SK-N-SH (cell line): Measurements from ENCODE around the gene KIF2A. TPM values are rescaled to one million over a fixed set of nuclear protein-coding genes. Genes with fewer than 3 reads are reported as not detected.
"Not testable (repeated sequence)": the region's sequence is repeated elsewhere in the genome, so short reads cannot be mapped to it uniquely, and the experiment has no call there.

Source experiments
- CTCF ChIA-PET: fragments of 300-600, 350-600 bp; formaldehyde crosslinking; extraction: SDS; loops from one replicate; lab custom pipeline; 2021; lab: Yijun Ruan, JAX
- POLR2A ChIA-PET: fragments of 350-600 bp; sonication (Branson Sonifier 250); formaldehyde crosslinking; extraction: SDS; loops from one replicate; lab custom pipeline; 2020; ENCODE audit warnings: antibody characterized with exemption, inconsistent platforms; lab: Yijun Ruan, JAX
- DNase-seq: peaks from one replicate; pipeline ENCODE4 v3.0.0; 2012
- H2AFZ ChIP-seq: fragments of 200-600 bp; sonication (generic); 2 replicates; pipeline ENCODE4 v1.8.1; 2016; ENCODE audit warnings: antibody characterized with exemption, mild to moderate bottlenecking, low read depth
- H3F3A ChIP-seq: fragments of 200-600 bp; sonication (generic); replicated peaks from 2 replicates; pipeline ENCODE3; 2016; ENCODE audit warnings: antibody characterized with exemption, mild to moderate bottlenecking; ENCODE audit not compliant: insufficient read depth
- H3K27ac ChIP-seq, 2 experiments: fragments of 200-500 bp in 1 of 2; fragments of 200-600 bp in 1 of 2; sonication (Bioruptor generic) in 1 of 2; sonication (generic), shearing (Covaris generic) in 1 of 2; 2 replicates each; pipeline versions ENCODE4 v1.5.1 to v1.6.1; 2014 to 2016; ENCODE audit warnings: low read depth in 2 of 2, inconsistent platforms in 1 of 2, low read length in 1 of 2, mild to moderate bottlenecking in 1 of 2, mixed read lengths in 1 of 2
- H3K27me3 ChIP-seq: fragments of 200-600 bp; sonication (generic), shearing (Covaris generic); 2 replicates; pipeline ENCODE4 v1.6.1; 2016; ENCODE audit warnings: mixed run types; ENCODE audit not compliant: insufficient read depth
- H3K36me3 ChIP-seq, 2 experiments: fragments of 200-500 bp in 1 of 2; fragments of 200-600 bp in 1 of 2; sonication (Bioruptor generic) in 1 of 2; sonication (generic) in 1 of 2; replicated peaks in 1 of 2; 2 replicates each; pipeline versions ENCODE3 to v1.5.1; 2014 to 2016; ENCODE audit warnings: low read length in 1 of 2, mild to moderate bottlenecking in 1 of 2; ENCODE audit not compliant: insufficient read depth in 2 of 2, control insufficient read depth in 1 of 2
- H3K4me1 ChIP-seq, 2 experiments: fragments of 200-500 bp in 1 of 2; fragments of 200-600 bp in 1 of 2; sonication (Bioruptor generic) in 1 of 2; sonication (generic), shearing (Covaris generic) in 1 of 2; 2 replicates each; pipeline versions ENCODE4 v1.5.1 to v1.6.1; 2014 to 2016; ENCODE audit warnings: low read depth in 1 of 2, low read length in 1 of 2, mixed run types in 1 of 2; ENCODE audit not compliant: insufficient read depth in 2 of 2, control insufficient read depth in 1 of 2
- H3K4me2 ChIP-seq: fragments of 200-600 bp; sonication (generic), shearing (Covaris generic); 2 replicates; pipeline ENCODE4 v1.6.1; 2017; ENCODE audit warnings: mixed run types
- H3K4me3 ChIP-seq, 2 experiments: fragments of 200-500 bp in 1 of 2; fragments of 200-600 bp in 1 of 2; sonication (Bioruptor generic) in 1 of 2; sonication (generic), shearing (Covaris generic) in 1 of 2; 2 replicates each; pipeline versions ENCODE4 v1.5.1 to v1.8.1; 2014 to 2016; ENCODE audit warnings: low read depth in 2 of 2, inconsistent platforms in 1 of 2, low read length in 1 of 2, mild to moderate bottlenecking in 1 of 2, mixed read lengths in 1 of 2, moderate library complexity in 1 of 2
- H3K79me2 ChIP-seq: fragments of 200-600 bp; sonication (generic); 2 replicates; pipeline ENCODE4 v1.8.1; 2017; ENCODE audit warnings: mild to moderate bottlenecking; ENCODE audit not compliant: insufficient read depth
- H3K9ac ChIP-seq: fragments of 200-600 bp; sonication (generic); 2 replicates; pipeline ENCODE4 v1.6.1; 2017; ENCODE audit warnings: mixed run types
- H3K9me2 ChIP-seq: fragments of 200-600 bp; sonication (generic); 2 replicates; pipeline ENCODE4 v1.6.1; 2017; ENCODE audit warnings: mixed run types
- H3K9me3 ChIP-seq: fragments of 200-600 bp; sonication (generic); 2 replicates; pipeline ENCODE4 v1.6.1; 2017; ENCODE audit warnings: mixed run types, mild to moderate bottlenecking, moderate library complexity
- H4K20me1 ChIP-seq: fragments of 200-600 bp; sonication (generic); 2 replicates; pipeline ENCODE4 v1.6.1; 2017; ENCODE audit warnings: mild to moderate bottlenecking, mixed run types; ENCODE audit not compliant: insufficient read depth
- CHD2 ChIP-seq: fragments of 150-350 bp; IDR thresholded peaks from 2 replicates; pipeline ENCODE4 v1.6.1; 2018; ENCODE audit warnings: low read length; ENCODE audit not compliant: partially characterized antibody
- ELF1 ChIP-seq: IDR thresholded peaks from 2 replicates; pipeline ENCODE4 v1.4.0; 2012
- EP300 ChIP-seq, 2 experiments: IDR thresholded peaks; 2 replicates each; pipeline versions ENCODE4 v1.4.0 to v1.6.1; 2012; ENCODE audit warnings: borderline replicate concordance in 1 of 2, low read depth in 1 of 2, low read length in 1 of 2
- FOXM1 ChIP-seq: IDR thresholded peaks from 2 replicates; pipeline ENCODE4 v1.4.0; 2012; ENCODE audit warnings: low read depth, mild to moderate bottlenecking
- MEF2A ChIP-seq: IDR thresholded peaks from 2 replicates; pipeline ENCODE4 v1.4.0; 2012; ENCODE audit warnings: low read depth, borderline replicate concordance
- RFX5 ChIP-seq: IDR thresholded peaks from 2 replicates; pipeline ENCODE4 v1.6.1; 2012; ENCODE audit warnings: mild to moderate bottlenecking, improper control_type of control experiment, low read length
- SMC3 ChIP-seq: IDR thresholded peaks from 2 replicates; pipeline ENCODE4 v1.6.1; 2012; ENCODE audit warnings: low read depth, low read length, improper control_type of control experiment
- TCF12 ChIP-seq: IDR thresholded peaks from 2 replicates; pipeline ENCODE4 v1.4.0; 2012
- WGBS: methylation state at CpG from one replicate; pipeline ENCODE4 v1.1.6; 2017; ENCODE audit warnings: low lambda C conversion rate; 5-methylcytosine and 5-hydroxymethylcytosine counted together
- polyA plus RNA-seq, 3 experiments: library from polyadenylated mRNA; depleted of rRNA; stranded (reverse); fragments of >200 nt; gene quantifications; 2 replicates each; pipeline ENCODE4 v1.2.3, GENCODE V29; 2012
- TF ChIP-seq, protein P1 (sequence below): fragments of 150-350 bp; IDR thresholded peaks from 2 replicates; pipeline ENCODE4 v1.6.1; 2017; ENCODE audit warnings: antibody characterized with exemption, low read length, low read depth, borderline replicate concordance
- TF ChIP-seq, protein P2 (sequence below): fragments of 200-600 bp; sonication (generic); IDR thresholded peaks from 2 replicates; pipeline ENCODE4 v1.6.1; 2017; ENCODE audit warnings: antibody characterized with exemption, mild to moderate bottlenecking, moderate library complexity
- TF ChIP-seq, protein P3 (sequence below): IDR thresholded peaks from 2 replicates; pipeline ENCODE4; 2012
- TF ChIP-seq, protein P4 (sequence below): IDR thresholded peaks from 2 replicates; pipeline ENCODE4 v1.4.0; 2012; ENCODE audit warnings: low read depth, borderline replicate concordance
- TF ChIP-seq, protein P5 (sequence below): IDR thresholded peaks from 2 replicates; pipeline ENCODE4 v1.4.0; 2012; ENCODE audit warnings: low read depth

KIF2A gene
- polyA plus RNA-seq, 1 of the 3 experiments (the other 2 are of a cell fraction): 14.3 TPM

DNA sequence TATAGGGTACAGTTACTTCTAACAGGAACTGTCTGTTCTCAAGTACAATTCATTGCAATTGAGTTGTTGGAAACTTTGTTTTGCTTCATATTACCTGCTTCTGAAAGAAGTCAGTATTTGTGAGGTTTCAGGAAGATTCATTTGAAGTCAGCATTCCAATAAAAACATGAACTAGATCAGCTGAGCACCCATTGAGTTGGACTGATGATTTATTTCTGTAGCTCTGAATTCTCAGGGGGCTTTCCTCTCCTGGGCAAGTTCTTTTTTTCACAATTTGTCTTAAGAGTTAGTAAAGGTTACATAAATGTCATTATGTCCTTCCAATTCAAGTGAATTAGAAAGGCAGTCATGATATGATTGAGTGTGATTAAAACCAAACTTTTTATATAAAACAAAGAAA is 16.2 kb upstream of the KIF2A start (continued):
- TF ChIP-seq, protein P1, sequence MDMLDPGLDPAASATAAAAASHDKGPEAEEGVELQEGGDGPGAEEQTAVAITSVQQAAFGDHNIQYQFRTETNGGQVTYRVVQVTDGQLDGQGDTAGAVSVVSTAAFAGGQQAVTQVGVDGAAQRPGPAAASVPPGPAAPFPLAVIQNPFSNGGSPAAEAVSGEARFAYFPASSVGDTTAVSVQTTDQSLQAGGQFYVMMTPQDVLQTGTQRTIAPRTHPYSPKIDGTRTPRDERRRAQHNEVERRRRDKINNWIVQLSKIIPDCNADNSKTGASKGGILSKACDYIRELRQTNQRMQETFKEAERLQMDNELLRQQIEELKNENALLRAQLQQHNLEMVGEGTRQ: no peak

DNA sequence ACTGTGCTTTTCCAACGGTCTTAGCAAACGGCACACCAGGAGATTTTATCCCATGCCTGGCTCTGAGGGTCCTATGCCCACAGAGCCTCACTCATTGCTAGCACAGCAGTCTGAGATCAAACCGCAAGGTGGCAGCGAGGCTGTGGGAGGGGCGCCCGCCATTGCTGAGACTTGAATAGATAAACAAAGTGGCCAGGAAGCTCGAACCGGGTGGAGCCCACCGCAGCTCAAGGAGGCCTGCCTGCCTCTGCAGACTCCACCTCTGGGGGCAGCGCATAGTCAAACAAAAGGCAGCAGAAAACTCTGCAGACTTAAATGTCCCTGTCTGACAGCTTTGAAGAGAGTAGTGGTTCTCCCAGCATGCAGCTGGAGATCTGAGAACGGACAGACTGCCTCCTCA is 14.2 kb upstream of the KIF2A start:
- DNase-seq, H3F3A ChIP-seq, H3K9ac ChIP-seq, H3K4me1 ChIP-seq, H4K20me1 ChIP-seq, H3K36me3 ChIP-seq, POLR2A ChIA-PET, H3K9me3 ChIP-seq, H3K4me3 ChIP-seq, H2AFZ ChIP-seq, H3K27ac ChIP-seq, H3K4me2 ChIP-seq, H3K9me2 ChIP-seq, H3K27me3 ChIP-seq, H3K79me2 ChIP-seq: not testable (repeated sequence)
- CTCF ChIA-PET: interaction anchor here (1.4 kb wide), 1 partner anchor 60 kb away, joined by 3 read pairs; no protein-coding TSS in a partner anchor
- TF ChIP-seq, protein P2, sequence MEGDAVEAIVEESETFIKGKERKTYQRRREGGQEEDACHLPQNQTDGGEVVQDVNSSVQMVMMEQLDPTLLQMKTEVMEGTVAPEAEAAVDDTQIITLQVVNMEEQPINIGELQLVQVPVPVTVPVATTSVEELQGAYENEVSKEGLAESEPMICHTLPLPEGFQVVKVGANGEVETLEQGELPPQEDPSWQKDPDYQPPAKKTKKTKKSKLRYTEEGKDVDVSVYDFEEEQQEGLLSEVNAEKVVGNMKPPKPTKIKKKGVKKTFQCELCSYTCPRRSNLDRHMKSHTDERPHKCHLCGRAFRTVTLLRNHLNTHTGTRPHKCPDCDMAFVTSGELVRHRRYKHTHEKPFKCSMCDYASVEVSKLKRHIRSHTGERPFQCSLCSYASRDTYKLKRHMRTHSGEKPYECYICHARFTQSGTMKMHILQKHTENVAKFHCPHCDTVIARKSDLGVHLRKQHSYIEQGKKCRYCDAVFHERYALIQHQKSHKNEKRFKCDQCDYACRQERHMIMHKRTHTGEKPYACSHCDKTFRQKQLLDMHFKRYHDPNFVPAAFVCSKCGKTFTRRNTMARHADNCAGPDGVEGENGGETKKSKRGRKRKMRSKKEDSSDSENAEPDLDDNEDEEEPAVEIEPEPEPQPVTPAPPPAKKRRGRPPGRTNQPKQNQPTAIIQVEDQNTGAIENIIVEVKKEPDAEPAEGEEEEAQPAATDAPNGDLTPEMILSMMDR: peak; percentile 19; the same call in 1 of the 2 replicates
- 48% methylated on average over 6 of the region's 11 CpGs for WGBS

DNA sequence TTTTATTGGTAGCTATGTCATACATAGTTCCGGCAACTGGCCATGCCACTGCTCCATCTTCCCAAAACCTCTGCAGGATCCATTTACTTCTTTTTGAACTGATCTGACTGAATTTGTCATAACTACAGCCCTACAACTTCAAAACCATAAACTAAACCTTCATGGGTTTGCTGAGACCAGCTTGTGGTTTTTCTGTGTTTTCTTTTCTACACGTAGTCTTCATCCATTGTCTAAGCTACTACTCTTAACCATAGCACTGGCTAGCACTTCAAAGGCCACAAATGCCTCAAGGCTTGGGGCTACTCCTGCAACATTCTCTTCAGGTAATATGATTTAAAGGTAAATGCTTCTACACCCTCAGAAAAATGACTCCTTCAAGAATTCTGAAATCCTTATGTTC is 9.0 kb upstream of the KIF2A start:
- Histone ChIP-seq H3K79me2 (no peaks in the 10 kb centered on the region), H3K9me2 (no peaks in the 10 kb centered on the region), H4K20me1 (no peaks in the 10 kb centered on the region), H2AFZ (no peak overlapping the region), H3K36me3 (no peaks in the 10 kb centered on the region), H3F3A (no peaks in the 10 kb centered on the region), H3K27ac (no peak overlapping the region), H3K27me3 (no peaks in the 10 kb centered on the region), H3K4me3 (no peak overlapping the region), H3K4me1 (no peaks in the 10 kb centered on the region), H3K9me3 (no peaks in the 10 kb centered on the region), H3K4me2 (no peak overlapping the region), H3K9ac (no peak overlapping the region)
- CTCF ChIA-PET: interaction anchor here (1.2 to 1.5 kb wide), 2 partner anchors 10 to 13 kb away, joined by 3 to 5 read pairs; no protein-coding TSS in a partner anchor
- POLR2A ChIA-PET: no interaction called here
- no peak for DNase-seq
- no peak for TF ChIP-seq EP300 (IDR thresholded peaks at IDR 0.05; ENCODE audit: borderline replicate concordance in 1 of 2, low read depth in 1 of 2, low read length in 1 of 2)
- TF ChIP-seq RFX5: no peak
- TF ChIP-seq SMC3: no peak
- no peak for TF ChIP-seq FOXM1
- no peak for TF ChIP-seq MEF2A
- TF ChIP-seq, protein P3, sequence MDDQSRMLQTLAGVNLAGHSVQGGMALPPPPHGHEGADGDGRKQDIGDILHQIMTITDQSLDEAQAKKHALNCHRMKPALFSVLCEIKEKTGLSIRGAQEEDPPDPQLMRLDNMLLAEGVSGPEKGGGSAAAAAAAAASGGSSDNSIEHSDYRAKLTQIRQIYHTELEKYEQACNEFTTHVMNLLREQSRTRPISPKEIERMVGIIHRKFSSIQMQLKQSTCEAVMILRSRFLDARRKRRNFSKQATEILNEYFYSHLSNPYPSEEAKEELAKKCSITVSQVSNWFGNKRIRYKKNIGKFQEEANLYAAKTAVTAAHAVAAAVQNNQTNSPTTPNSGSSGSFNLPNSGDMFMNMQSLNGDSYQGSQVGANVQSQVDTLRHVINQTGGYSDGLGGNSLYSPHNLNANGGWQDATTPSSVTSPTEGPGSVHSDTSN: no peak
- no peak for TF ChIP-seq ELF1
- TF ChIP-seq, protein P4, sequence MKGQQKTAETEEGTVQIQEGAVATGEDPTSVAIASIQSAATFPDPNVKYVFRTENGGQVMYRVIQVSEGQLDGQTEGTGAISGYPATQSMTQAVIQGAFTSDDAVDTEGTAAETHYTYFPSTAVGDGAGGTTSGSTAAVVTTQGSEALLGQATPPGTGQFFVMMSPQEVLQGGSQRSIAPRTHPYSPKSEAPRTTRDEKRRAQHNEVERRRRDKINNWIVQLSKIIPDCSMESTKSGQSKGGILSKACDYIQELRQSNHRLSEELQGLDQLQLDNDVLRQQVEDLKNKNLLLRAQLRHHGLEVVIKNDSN: no peak
- TF ChIP-seq TCF12: no peak
- no peak for TF ChIP-seq CHD2
- TF ChIP-seq, protein P5, sequence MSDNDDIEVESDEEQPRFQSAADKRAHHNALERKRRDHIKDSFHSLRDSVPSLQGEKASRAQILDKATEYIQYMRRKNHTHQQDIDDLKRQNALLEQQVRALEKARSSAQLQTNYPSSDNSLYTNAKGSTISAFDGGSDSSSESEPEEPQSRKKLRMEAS: no peak
- WGBS: 89% methylated on average over 2 of the region's 2 CpGs
